Stimulated activated CD4-positive, alpha-beta T cell treated with anti-CD3 and anti-CD28 coated beads, Interleukin-1b, Interleukin-23, amount 100 ng/mL, for 24 hours (primary cell): ENCODE data around the gene RPL38.
"Not testable (repeated sequence)": the region's sequence is repeated elsewhere in the genome, so short reads cannot be mapped to it uniquely, and the experiment has no call there.

Experiments
- DNase-seq, 4 experiments: peaks; one replicate each; pipeline ENCODE4 v3.0.0-alpha.2; 2020; ENCODE audit warnings: low read depth in 4 of 4, low spot score in 1 of 4

The RPL38 gene

DNA sequence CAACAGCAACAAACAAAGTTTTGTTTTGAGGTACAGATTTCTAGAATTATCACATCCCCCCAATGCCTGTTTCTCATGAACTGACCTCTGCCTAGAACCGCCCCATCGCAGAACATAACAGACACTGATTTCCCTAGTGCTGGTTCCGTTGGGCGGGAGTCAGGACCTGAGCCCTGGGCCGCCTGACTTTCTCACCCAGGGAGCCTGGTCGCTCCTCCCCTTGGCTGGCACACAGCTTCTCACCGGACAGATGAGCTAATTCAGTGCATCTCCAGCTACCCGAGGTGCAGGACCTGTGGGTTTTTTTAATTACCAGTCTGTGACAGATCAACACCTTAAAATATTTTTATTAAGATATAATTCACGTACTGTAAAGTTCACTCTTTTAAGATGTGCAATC, 20.1 kb upstream of the RPL38 start:
- DNase-seq: no peak

DNA sequence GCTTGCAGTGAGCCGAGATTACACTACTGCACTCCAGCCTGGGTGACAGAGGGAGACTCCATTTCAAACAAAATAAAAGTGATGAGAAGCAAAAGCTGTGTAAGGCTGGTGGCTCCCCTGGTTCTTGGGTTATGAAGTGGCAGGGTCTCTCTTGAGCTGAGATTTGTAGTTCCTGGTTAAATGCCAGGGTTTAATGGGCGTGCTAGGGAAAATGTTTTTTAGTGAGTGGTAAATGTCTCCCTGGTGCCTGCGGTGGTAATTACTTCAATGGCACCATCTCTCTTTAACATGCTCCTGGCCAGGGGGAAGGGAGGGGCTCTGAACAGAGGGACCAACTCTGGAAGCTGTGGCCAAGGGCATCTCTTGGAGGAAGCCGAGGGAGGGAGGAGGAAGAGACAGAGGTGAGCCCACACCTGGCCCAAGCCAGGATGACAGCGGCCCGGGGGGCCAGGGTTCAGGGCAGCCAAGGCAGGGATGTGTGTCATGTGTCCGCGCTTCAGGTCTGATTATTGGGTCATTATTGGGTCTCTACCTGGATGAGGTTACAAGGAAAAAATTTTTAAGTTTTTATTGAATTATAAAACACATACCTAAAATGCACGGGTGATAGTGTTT, 17.8 kb upstream of the RPL38 start:
- no peak for DNase-seq

DNA sequence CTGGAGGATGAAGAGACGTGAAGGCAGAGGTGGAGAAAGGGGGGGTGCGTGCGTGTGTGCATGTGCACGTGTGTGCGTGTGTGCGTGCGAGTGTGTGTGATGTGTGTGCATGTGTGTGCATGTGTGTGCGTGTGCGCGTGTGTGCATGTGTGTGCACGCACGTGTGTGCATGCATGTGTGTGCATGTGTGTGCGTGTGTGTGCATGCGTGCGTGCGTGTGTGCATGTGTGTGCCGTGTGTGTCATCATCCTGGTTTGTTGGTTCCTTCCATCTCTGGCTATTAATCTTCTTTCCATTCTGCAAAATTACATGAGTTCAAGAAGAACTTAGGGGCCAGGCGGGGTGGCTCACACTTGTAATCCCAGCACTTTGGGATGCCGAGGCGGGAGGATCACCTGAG, 17.0 kb upstream of the RPL38 start:
- no peak for DNase-seq

DNA sequence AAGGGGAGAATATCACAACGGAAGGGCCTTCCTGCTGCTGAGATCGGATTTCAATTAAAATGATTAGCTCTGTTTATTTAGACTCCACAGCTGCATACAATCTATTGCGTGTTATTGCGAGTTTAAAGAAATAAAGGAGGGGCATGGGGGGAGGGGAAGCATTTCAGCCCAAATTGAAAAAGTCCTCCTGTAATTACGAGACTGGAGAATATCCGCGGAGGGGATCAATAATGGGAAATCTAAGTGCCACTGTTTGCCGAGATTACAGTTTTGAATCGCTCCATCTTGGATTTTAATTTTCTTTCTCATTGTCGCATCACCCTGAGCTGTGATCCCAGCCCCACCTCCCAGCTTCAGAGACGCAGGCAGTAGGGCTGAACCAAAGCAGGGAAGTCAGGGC, 15.7 kb upstream of the RPL38 start:
- DNase-seq: no peak

DNA sequence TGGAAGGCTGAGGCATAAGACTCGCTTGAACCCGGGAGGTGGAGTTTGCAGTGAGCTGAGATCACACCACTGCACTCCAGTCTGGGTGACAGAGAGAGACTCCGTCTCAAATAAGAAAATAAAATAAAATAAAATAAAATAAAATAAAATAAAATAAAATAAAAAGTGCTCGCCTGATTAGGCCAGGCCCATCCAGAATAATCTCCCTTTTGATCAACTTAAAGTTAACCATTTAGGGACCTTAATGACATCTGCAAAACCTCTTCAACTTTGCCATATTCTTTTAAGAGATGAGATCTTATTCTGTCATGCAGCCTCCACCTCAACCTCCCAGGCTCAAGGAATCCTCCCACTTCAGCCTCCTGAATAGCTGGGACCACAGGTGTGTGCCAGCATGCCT, 14.8 kb upstream of the RPL38 start:
- DNase-seq: not testable (repeated sequence)

DNA sequence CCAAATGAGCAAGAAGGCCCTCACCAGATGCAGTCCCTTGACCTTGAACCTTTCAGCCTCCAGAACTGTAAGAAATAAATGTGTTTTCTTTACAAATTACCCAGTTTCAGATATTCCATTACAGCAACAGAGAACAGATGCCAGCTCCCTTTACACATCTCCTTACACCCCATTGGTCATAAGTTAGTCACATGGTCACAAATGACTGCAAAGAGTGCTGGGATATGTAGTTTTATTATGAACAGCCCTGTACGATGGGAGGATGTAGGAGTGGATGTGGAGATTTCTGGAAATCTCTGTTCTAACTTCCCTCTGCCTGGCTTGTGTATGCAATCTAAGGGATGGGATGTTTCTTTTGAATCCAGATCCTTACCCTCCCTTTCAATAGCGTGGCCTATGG, 13.3 kb upstream of the RPL38 start:
- DNase-seq: no peak

DNA sequence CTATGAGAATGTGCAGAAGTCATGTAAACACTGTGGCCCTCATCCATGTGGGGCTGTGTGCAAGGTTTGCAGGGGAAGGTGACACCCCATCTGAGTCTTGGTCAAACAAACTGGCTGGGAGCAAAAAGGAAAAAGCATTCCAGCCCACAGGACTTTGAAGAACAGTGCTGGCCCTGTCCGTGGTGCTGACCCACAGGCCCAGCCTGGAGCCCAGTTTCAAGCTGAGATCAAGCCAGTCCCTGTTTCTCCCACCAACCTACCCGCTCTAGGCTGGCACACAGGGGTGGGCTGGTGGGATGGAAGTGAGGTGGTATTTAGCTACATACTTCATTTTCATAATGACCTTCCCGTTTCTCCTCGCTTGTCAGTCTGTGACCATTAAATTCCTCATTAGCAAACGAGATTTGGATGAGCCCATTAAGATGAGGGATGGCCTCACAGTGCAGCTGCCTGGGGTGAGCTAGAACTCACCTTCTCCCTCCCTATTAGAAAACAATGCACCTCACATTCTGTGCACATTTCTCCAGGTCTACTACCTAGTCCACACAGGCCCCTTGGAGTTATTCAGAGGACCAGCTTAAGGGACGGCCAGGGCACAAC, 12.6 kb upstream of the RPL38 start:
- no peak for DNase-seq

DNA sequence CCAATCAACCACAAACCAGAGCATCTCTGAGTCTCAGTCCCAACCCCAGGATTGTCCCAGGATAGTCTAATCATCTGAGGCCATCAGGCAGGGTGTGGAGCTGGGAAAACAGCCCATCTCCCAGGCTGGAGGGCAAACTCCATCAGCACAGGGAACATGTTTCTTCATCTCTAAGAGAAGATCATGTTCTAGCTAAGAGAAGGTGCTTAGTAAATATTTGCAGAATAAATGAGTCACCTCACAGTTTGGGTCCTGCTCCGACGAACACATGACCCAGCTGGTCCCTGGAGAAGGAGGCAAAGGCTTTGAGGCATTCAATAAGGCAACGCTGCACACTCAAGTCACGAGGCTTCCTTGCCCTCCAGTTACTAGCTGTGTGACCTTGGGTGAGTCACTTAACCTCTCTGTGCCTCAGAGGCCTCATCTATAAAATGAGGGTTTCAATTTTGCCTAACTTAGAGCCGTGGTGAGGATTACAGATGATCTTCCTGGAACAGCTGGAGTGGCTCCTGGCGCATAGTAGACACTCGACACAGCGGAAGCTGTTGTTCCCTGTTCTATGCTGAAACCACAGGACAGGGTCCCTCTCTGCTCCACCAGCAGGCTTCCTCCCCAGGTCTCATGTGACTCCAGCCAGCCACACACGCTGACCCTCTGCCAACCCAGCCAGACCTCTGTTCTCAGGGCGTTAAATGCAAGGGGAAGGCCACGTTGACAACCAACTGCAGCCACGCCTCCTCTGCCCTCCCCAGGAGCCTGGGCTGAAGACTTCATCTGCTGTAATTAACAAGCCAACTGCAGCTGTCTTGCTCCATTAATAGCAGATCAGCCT, 10.3 kb upstream of the RPL38 start:
- DNase-seq: no peak

DNA sequence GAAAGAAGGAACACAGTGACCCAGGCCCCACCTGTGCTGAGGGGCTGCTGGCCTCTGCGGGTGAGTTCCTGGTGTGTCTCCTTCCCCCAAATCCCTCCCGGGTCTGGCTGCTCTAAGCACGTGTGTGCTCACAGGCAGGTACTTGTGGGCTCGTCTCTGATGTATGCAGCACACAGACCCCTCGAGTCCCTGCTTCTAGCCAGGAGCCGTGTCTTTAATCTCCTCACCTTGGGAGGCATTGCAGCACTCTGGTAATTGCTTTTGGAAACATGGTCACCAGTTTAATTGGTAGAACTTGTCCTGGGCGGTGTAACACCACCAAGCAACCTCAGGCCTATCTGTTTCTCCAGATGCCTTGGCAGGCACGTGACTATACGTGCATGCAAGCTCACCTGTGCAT, 8.8 kb upstream of the RPL38 start:
- no peak for DNase-seq

DNA sequence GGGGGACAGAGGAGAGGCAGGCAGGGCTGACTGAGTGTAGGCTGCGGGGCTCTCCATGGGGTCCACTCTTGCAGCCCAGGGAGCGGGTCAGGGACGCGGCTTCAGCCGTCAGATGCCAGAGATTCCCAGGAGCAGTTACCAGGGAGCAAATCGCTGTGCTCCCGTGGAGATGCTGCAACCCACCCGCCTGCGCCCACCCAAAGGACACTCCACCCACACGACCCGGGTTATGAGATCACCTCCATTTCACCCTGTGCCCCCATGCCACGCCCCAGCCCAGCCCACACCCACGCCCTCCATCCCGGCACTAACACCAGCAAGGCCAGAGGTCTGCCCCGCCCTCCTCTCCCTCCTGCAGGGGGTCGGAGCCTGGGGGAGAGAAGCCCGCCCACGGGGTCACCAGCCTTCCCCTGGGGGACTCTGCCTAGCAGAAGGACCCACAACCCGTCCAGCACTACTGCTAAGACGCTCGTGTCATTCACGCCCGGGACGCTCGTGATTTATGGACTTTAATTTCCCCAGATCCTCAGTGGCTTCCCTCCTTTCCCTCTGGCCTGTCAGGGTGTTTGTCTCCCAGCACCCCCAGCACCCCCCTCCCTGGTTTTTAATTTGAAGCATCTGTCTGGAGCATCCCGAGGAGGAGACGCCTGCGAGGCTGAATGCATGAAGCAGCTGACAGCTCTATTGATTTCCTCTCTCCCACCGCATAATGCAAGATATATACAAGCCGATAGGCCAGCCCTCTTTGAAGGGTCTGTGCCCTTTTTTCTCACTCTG, 6.7 kb upstream of the RPL38 start:
- DNase-seq: no peak

DNA sequence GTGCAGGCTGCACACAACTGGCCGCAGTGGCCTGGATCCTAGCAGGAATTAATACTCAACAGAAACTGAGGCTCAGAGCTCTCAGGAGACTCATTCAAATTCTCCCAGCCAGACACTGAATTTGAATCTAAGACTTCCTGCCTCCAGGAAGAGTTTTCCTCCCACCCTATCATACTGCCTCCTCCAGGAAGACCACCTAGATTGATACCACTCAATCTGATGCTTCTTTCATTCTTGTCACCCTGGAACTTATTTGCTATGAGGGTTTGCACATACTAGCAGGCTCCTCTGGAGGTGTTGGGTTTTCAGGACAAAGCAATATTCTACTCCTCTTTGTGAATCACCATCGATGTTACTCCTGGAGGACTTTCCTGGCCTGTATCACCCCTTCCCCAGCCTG, 5.7 kb upstream of the RPL38 start:
- DNase-seq: no peak

DNA sequence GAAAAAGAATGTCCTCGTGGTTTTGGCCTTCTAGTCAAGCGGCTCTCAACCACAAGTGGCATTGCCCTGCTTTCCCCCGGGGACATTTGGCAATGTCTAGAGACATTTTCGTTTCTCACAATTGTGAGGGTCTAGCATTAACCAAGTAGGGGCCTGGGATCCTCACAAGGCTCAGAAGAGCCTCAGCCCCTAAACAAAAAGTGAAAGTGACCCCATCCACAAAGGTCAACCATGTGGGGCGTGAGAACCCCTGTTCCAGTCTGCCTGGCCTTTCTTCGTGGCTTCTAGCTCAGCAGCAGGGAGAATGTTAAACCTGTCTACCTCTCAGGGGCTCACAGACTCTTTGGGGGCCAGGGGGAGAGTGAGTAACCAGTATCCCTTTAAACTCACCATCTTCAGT, 4.8 kb upstream of the RPL38 start:
- no peak for DNase-seq

DNA sequence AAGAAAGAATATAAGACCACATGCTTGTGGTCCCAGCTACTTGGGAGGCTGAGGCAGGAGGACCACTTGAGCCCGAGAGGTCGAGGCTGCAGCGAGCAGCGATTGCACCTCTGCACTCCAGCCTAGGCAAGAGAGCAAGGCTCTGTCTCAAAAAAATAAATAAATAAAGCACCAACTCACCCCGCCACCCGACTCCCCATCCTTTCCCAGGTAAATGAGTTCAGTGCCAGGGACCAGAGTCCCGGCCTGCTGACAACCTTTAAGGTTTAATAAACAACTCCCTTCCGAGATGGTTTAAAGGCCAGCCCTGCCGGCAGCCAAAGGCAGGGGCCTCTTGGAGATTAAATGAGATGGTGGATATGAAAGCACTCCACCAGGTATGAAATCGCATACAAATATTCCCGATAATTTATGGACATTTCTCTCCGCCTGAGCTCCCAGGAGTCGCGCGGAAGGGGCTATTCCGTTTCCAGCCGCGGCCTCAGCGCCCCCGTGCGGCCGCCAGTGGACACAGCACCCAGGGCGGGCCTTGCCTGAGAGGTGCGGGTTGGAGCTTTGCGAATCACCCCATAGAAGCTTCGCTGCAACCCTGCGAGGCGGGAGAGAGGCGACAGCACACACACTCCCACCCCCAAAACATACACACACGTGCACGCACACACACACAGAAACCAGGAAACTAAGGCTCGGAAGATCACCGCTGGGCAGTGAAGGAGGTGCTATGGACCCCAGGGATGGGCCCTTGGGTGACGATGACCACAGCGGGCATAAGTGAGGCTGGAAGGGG, 4.0 kb upstream of the RPL38 start:
- DNase-seq: peak in 2 of 4 experiments; percentile 47

DNA sequence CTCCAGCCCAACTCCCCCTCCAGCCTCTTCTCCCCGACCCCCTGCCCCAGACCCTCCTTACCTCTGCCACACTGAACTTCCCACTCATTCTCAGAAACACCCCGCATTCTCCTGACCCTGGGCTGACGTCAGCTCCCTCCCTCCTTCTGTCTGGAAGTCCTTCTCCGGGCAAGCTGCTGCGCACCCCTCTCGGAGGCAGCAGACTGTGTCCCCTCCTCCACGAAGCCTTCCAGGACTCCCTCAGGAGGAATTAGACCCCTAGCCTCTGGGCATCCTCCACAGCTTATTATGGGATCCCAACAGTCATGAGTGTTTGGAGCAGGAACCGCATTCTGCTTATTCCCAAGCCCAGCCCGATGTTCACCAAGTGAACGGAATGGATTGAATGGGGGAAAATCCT, 3.4 kb upstream of the RPL38 start:
- DNase-seq: no peak

DNA sequence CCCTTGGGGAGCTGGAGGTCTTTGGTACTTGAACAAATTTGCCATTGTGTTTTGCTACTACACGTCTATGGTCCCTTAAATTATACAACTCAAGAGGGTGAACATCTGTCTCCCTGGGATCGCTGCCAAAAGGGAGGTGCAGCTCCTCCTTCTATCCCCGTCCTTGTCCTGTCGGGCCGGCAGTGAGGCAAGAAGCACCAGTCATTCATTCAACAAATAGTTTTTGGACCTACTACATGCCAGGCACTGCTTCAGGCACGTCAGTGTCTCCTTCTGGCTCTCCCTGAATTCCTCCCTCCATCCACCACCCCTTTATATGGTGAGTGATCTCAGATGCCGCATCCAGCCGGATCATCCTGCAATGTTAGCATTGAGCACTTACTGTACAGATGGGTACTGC, 2.2 kb upstream of the RPL38 start:
- no peak for DNase-seq

DNA sequence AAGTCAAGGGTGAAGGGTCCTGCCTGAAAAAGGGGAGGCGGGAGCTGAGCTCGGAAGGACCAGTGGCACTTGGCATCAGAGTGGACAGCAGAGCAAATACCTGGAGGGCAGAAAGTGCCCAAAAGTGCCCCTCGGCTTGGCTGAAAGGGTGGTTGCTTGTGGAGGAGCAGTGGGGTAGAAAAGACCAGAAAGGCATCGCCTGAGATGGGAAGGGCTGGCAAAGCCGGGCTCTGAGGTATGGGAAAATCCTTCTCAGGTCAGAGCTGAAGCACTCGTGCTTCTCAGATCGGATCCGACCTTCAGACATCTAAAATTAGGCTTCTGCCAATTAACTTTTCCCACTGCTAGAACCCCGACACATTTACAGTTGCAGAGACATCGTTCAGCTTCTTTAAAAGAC, 1.5 kb upstream of the RPL38 start:
- DNase-seq: no peak

DNA sequence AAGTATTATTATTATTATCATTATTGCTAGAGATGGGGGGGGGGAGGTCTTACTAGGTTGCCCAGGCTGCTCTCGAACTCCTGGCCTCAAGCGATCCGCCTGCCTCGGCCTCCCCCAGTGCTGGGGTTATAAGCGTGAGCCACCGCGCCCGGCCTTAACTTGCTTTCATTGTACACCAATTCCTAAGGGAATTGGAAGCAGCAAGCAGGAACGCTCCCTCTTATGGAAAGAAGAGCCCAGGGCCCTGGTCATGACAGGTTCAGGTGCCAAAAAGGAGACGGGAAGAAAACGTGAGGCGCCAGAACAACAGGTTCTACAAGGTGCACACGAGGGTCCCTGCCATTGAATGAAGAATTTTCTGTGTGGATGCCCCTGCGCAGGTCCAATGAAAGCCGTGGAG, 540 bp upstream of the RPL38 start:
- DNase-seq: no peak

DNA sequence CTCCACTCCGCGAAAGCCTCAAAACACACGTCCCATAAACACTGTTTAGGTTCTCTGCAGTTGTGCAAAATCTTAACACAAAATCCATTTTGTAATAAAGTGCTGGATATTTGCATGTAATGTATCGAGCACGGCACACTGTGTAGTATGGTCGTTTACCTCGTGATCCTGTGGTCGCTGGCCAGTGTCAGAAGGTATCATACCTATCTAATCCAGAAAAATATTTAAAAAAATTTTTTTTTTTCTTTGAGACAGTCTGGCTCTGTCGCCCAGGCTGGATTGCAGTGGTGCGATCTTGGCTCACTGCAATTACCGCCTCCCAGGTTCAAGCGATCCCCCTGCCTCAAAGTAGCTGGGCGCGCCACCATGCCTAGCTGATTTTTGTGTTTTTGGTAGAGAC, 996 bp downstream of the RPL38 start:
- DNase-seq: no peak

DNA sequence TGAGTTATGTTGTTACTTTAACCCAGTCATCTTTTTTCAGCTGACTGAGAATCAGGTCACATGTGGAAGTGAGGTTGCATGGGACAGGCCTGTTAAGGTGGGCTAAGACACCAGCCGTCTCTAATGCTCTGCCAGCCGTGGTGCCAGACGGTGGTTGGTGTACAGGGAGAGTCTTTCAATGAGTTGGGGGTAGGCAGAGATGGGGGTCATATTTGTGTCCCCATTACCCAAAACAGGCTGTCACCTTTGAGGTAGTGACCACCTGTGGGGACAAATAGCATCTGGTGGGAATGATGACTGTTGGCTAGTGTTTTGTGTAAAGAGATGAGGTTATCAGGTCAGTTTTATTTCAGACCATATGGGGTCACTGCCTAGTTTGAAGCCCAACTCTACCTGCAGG, 1.8 kb downstream of the RPL38 start:
- DNase-seq: no peak

DNA sequence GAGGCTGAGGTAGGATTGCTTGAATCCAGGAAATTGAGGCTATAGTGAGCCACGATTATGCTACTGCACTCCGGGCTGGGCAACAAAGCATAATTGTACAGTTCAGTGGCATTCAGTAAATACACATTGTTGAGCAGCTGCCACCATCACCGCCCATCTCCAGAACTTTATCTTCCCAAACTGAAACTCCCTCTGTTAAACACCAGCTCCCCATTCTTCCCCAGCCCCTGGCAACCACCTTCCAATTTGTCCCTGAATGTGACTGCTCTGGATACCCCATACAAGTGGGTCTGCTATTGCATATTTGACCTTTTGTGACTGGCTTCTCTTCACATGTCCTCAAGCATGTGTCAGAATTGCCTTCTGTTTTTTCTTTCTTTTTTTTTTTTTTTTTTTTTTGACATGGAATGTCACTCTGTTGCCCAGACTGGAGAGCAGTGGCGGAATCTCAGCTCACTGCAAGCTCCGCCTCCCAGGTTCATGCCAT, 2.9 kb downstream of the RPL38 start:
- no peak for DNase-seq
